Measurements from ENCODE around the gene SLC25A13.

SLC25A13 gene

DNA sequence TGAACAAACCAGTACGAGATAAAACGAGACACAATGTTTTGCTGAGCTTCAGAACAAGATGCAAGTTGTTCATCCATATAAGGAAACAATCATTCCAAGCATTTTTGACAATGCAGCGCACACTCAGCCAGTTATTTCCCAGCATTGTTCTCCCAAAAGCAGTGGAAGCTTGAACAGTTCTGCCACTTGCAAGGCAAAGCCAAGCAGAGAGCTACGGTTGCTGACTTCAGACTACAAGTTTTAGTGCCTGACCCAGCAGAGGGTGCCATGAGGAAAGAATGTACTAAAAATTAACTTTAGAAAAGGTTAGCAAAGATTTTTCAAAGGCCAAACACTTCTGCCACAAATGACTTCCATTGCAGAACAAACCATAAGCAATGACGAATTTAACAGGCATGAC lies 152.5 kb downstream of the SLC25A13 start:
- no peak overlapping the region for H2BK12ac ChIP-seq (ENCODE audit: low read length)
- H2BK120ac ChIP-seq (ENCODE audit: low read depth, low read length) = no peak overlapping the region
- DNase-seq (ENCODE audit: low spot score) = no peak
- no peaks in the 10 kb centered on the region for H3K27me3 ChIP-seq (ENCODE audit: control insufficient read depth in 3 of 3, insufficient read depth in 3 of 3, low read depth in 1 of 3, low read length in 3 of 3)
- H3K4me3 ChIP-seq (ENCODE audit: low read length in 2 of 2) = no peak overlapping the region
- H2AFZ ChIP-seq (ENCODE audit: low read length) = no peak overlapping the region
- no peak overlapping the region for H4K91ac ChIP-seq (ENCODE audit: low read depth, low read length, poor library complexity)
- H3K9ac ChIP-seq (ENCODE audit: low read depth, low read length, poor library complexity) = no peak overlapping the region
- WGBS, 2 donors (ENCODE audit: extremely low coverage in 2 of 2, insufficient read length in 2 of 2, insufficient replicate concordance in 1 of 2) = no CpG with 5 or more reads among the region's 5 CpGs
- H3K4me2 ChIP-seq (ENCODE audit: insufficient read depth, low read length, poor library complexity, severe bottlenecking) = no peak overlapping the region
- H3K4ac ChIP-seq (ENCODE audit: low read length) = no peak overlapping the region
- H3K9me3 ChIP-seq (replicated peaks in 1 of 2; ENCODE audit: control insufficient read depth in 2 of 2, insufficient read depth in 1 of 2, low read depth in 1 of 2, low read length in 2 of 2) = no peaks in the 10 kb centered on the region
- no peak overlapping the region for H3K23ac ChIP-seq (ENCODE audit: low read depth, low read length, poor library complexity)
- peaks cover 3 to 69% of the 10 kb centered on the region in 2 donors for H3K36me3 ChIP-seq (replicated peaks in 1 of 2; ENCODE audit: control insufficient read depth in 2 of 2, insufficient read depth in 2 of 2, low read length in 2 of 2)
- H3K4me1 ChIP-seq (ENCODE audit: control insufficient read depth in 2 of 2, insufficient read depth in 1 of 2, low read depth in 1 of 2, low read length in 2 of 2) = peaks cover 0 to 4% of the 10 kb centered on the region in 2 donors
- H2BK15ac ChIP-seq (ENCODE audit: low read length) = no peak overlapping the region
- H3K18ac ChIP-seq (ENCODE audit: low read length) = no peak overlapping the region
- H4K8ac ChIP-seq (ENCODE audit: low read depth, low read length) = no peak overlapping the region
- H2AK5ac ChIP-seq (ENCODE audit: low read depth, low read length) = no peak overlapping the region
- no peak overlapping the region for H3K14ac ChIP-seq (ENCODE audit: low read length)
- H2BK5ac ChIP-seq (ENCODE audit: low read length) = no peak overlapping the region
- no peak overlapping the region for H3K27ac ChIP-seq (replicated peaks; ENCODE audit: low read length)
- no peaks in the 10 kb centered on the region for H3K79me1 ChIP-seq (ENCODE audit: low read depth, low read length)

DNA sequence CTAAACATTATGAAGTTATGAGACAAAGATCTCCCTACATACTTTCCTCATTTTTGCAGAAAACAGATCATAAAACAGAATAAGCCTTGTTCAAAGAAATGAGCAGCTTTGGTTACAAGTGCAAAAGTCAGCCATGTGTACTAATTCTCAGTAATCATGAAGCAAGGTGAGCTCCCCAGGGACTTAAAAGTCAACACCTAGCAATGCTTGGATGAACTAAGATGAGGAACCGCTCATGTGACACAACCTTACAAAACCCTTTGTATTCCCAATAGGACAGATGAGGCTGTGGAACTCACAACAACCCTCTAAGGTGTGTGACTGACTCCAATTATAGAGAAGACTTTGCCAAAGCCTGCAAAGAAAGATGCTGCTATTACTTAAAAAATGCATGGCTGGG lies 154.5 kb downstream of the SLC25A13 start:
- Histone ChIP-seq H3K27me3 (ENCODE audit: control insufficient read depth in 3 of 3, insufficient read depth in 3 of 3, low read depth in 1 of 3, low read length in 3 of 3) (no peaks in the 10 kb centered on the region), H3K4ac (ENCODE audit: low read length) (no peak overlapping the region), H3K23ac (ENCODE audit: low read depth, low read length, poor library complexity) (no peak overlapping the region), H3K79me1 (ENCODE audit: low read depth, low read length) (no peaks in the 10 kb centered on the region), H2BK5ac (ENCODE audit: low read length) (no peak overlapping the region), H3K4me1 (ENCODE audit: control insufficient read depth in 2 of 2, insufficient read depth in 1 of 2, low read depth in 1 of 2, low read length in 2 of 2) (peaks cover 0 to 4% of the 10 kb centered on the region in 2 donors), H2AFZ (ENCODE audit: low read length) (no peak overlapping the region), H3K9me3 (replicated peaks in 1 of 2; ENCODE audit: control insufficient read depth in 2 of 2, insufficient read depth in 1 of 2, low read depth in 1 of 2, low read length in 2 of 2) (no peaks in the 10 kb centered on the region), H3K27ac (replicated peaks; ENCODE audit: low read length) (no peak overlapping the region), H4K8ac (ENCODE audit: low read depth, low read length) (no peak overlapping the region), H2AK5ac (ENCODE audit: low read depth, low read length) (no peak overlapping the region), H2BK15ac (ENCODE audit: low read length) (no peak overlapping the region), H3K14ac (ENCODE audit: low read length) (no peak overlapping the region), H4K91ac (ENCODE audit: low read depth, low read length, poor library complexity) (no peak overlapping the region), H3K4me3 (ENCODE audit: low read length in 2 of 2) (no peak overlapping the region), H3K9ac (ENCODE audit: low read depth, low read length, poor library complexity) (no peak overlapping the region), H3K4me2 (ENCODE audit: insufficient read depth, low read length, poor library complexity, severe bottlenecking) (no peak overlapping the region), H2BK12ac (ENCODE audit: low read length) (no peak overlapping the region), H3K36me3 (replicated peaks in 1 of 2; ENCODE audit: control insufficient read depth in 2 of 2, insufficient read depth in 2 of 2, low read length in 2 of 2) (peaks cover 5 to 80% of the 10 kb centered on the region in 2 donors), H3K18ac (ENCODE audit: low read length) (no peak overlapping the region), H2BK120ac (ENCODE audit: low read depth, low read length) (no peak overlapping the region)
- no CpG with 5 or more reads among the region's 1 CpG for WGBS, 2 donors (ENCODE audit: extremely low coverage in 2 of 2, insufficient read length in 2 of 2, insufficient replicate concordance in 1 of 2)
- DNase-seq (ENCODE audit: low spot score) = no peak

DNA sequence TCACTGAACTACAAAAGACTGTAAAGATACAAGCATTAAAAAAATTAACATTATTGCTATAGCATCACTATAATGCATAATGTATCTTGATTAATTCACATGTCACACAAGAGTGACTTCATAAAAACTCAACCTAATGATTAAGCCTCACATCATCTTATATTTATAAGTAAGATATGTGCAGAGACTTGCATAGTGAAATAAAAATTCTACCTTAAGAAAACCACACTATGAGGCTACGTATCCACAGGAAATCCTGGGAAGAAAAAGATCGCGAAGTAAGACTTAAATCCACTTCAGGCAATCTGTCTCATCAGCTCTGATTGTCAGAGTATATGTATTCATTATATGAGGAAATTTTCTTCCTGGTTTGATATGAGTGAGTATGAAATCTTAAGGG lies 160.0 kb downstream of the SLC25A13 start:
- Histone ChIP-seq H2BK12ac (ENCODE audit: low read length) (no peak overlapping the region), H2BK5ac (ENCODE audit: low read length) (no peak overlapping the region), H3K4me3 (ENCODE audit: low read length in 2 of 2) (no peak overlapping the region), H4K8ac (ENCODE audit: low read depth, low read length) (no peak overlapping the region), H2BK120ac (ENCODE audit: low read depth, low read length) (no peak overlapping the region), H3K23ac (ENCODE audit: low read depth, low read length, poor library complexity) (no peak overlapping the region), H3K27ac (replicated peaks; ENCODE audit: low read length) (no peak overlapping the region), H3K27me3 (ENCODE audit: control insufficient read depth in 3 of 3, insufficient read depth in 3 of 3, low read depth in 1 of 3, low read length in 3 of 3) (no peaks in the 10 kb centered on the region), H3K18ac (ENCODE audit: low read length) (no peak overlapping the region), H3K4me2 (ENCODE audit: insufficient read depth, low read length, poor library complexity, severe bottlenecking) (no peak overlapping the region), H3K4me1 (ENCODE audit: control insufficient read depth in 2 of 2, insufficient read depth in 1 of 2, low read depth in 1 of 2, low read length in 2 of 2) (no peaks in the 10 kb centered on the region), H3K36me3 (replicated peaks in 1 of 2; ENCODE audit: control insufficient read depth in 2 of 2, insufficient read depth in 2 of 2, low read length in 2 of 2) (peaks cover 2 to 61% of the 10 kb centered on the region in 2 donors), H3K9ac (ENCODE audit: low read depth, low read length, poor library complexity) (no peak overlapping the region), H3K14ac (ENCODE audit: low read length) (no peak overlapping the region), H2BK15ac (ENCODE audit: low read length) (no peak overlapping the region), H2AK5ac (ENCODE audit: low read depth, low read length) (no peak overlapping the region), H3K9me3 (replicated peaks in 1 of 2; ENCODE audit: control insufficient read depth in 2 of 2, insufficient read depth in 1 of 2, low read depth in 1 of 2, low read length in 2 of 2) (no peaks in the 10 kb centered on the region), H4K91ac (ENCODE audit: low read depth, low read length, poor library complexity) (no peak overlapping the region), H3K4ac (ENCODE audit: low read length) (no peak overlapping the region), H2AFZ (ENCODE audit: low read length) (no peak overlapping the region), H3K79me1 (ENCODE audit: low read depth, low read length) (no peaks in the 10 kb centered on the region)
- DNase-seq (ENCODE audit: low spot score) = no peak
- no CpG with 5 or more reads among the region's 3 CpGs for WGBS, 2 donors (ENCODE audit: extremely low coverage in 2 of 2, insufficient read length in 2 of 2, insufficient replicate concordance in 1 of 2)

DNA sequence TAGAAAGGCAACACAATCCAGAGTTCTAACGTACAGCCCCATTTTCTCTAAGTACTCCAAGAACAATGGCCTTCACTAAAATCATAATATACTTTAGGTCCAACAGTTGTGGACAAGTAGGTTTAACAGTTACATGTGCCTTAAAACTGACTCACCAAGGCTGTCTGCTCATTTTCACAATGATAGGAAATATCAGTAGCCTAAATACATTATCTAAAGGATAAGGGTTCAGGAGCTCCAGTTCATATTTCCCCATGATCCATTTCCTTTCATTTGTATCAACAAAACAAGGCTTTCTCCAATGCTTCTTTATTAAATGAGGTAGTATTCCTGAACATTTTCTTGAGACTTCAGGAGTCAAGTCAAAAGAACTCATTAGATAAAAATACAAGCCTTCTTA lies 164.0 kb downstream of the SLC25A13 start:
- no peaks in the 10 kb centered on the region for H3K79me1 ChIP-seq (ENCODE audit: low read depth, low read length)
- no peak overlapping the region for H3K4ac ChIP-seq (ENCODE audit: low read length)
- no peak overlapping the region for H3K9ac ChIP-seq (ENCODE audit: low read depth, low read length, poor library complexity)
- no peak overlapping the region for H4K91ac ChIP-seq (ENCODE audit: low read depth, low read length, poor library complexity)
- H2BK12ac ChIP-seq (ENCODE audit: low read length) = no peak overlapping the region
- H3K4me1 ChIP-seq (ENCODE audit: control insufficient read depth in 2 of 2, insufficient read depth in 1 of 2, low read depth in 1 of 2, low read length in 2 of 2) = no peaks in the 10 kb centered on the region
- H2BK120ac ChIP-seq (ENCODE audit: low read depth, low read length) = no peak overlapping the region
- no peak overlapping the region for H3K27ac ChIP-seq (replicated peaks; ENCODE audit: low read length)
- no peak overlapping the region for H3K4me2 ChIP-seq (ENCODE audit: insufficient read depth, low read length, poor library complexity, severe bottlenecking)
- no CpG with 5 or more reads among the region's 1 CpG for WGBS, 2 donors (ENCODE audit: extremely low coverage in 2 of 2, insufficient read length in 2 of 2, insufficient replicate concordance in 1 of 2)
- no peak overlapping the region for H4K8ac ChIP-seq (ENCODE audit: low read depth, low read length)
- H2AK5ac ChIP-seq (ENCODE audit: low read depth, low read length) = no peak overlapping the region
- H2BK15ac ChIP-seq (ENCODE audit: low read length) = no peak overlapping the region
- H3K36me3 ChIP-seq (replicated peaks in 1 of 2; ENCODE audit: control insufficient read depth in 2 of 2, insufficient read depth in 2 of 2, low read length in 2 of 2) = peaks cover 0 to 30% of the 10 kb centered on the region in 2 donors
- no peak overlapping the region for H3K23ac ChIP-seq (ENCODE audit: low read depth, low read length, poor library complexity)
- H3K27me3 ChIP-seq (ENCODE audit: control insufficient read depth in 3 of 3, insufficient read depth in 3 of 3, low read depth in 1 of 3, low read length in 3 of 3) = no peaks in the 10 kb centered on the region
- DNase-seq (ENCODE audit: low spot score) = no peak
- H3K18ac ChIP-seq (ENCODE audit: low read length) = no peak overlapping the region
- H2AFZ ChIP-seq (ENCODE audit: low read length) = no peak overlapping the region
- H3K9me3 ChIP-seq (replicated peaks in 1 of 2; ENCODE audit: control insufficient read depth in 2 of 2, insufficient read depth in 1 of 2, low read depth in 1 of 2, low read length in 2 of 2) = no peaks in the 10 kb centered on the region
- H3K4me3 ChIP-seq (ENCODE audit: low read length in 2 of 2) = no peak overlapping the region
- H3K14ac ChIP-seq (ENCODE audit: low read length) = no peak overlapping the region
- no peak overlapping the region for H2BK5ac ChIP-seq (ENCODE audit: low read length)
